K562 (cell line): ENCODE data around the gene SEC23IP. TPM values are rescaled to one million over a fixed set of nuclear protein-coding genes. Genes with fewer than 3 reads are reported as not detected.

ENCODE experiments used
- ATAC-seq: fragments of 200-7000 bp; cut with Tn5 transposase; 3 replicates; pipeline ENCODE4 v1.9.1; 2020; ENCODE audit warnings: moderate library complexity
- BruUV-seq: library from RNA; stranded (reverse); fragments of 400-500 nt; replicated peaks from 2 replicates; lab custom pipeline; 2021; lab: Mats Ljungman, UMichigan
- CTCF ChIA-PET: fragments of 300-600 bp; formaldehyde crosslinking; extraction: SDS; loops from one replicate; lab custom pipeline; 2021; ENCODE audit warnings: low intra/inter-chr PET ratio; lab: Yijun Ruan, JAX
- POLR2A ChIA-PET: fragments of 300-600, 350-650 bp; sonication (Branson Sonifier 250); formaldehyde crosslinking; extraction: SDS; loops from one replicate; lab custom pipeline; 2021; ENCODE audit warnings: antibody characterized with exemption, inconsistent platforms; lab: Yijun Ruan, JAX
- DNase-seq, 4 experiments: peaks; one replicate each; pipeline versions ENCODE4 v3.0.0 to v3.0.0-alpha.2; 2011 to 2018; ENCODE audit warnings: low spot score in 3 of 4, mixed read lengths in 3 of 4; ENCODE audit errors: extremely low read depth in 1 of 4
- FAIRE-seq: peaks from 2 replicates; lab custom pipeline; 2011; peaks lifted over from hg19 to GRCh38; lab: Jason Lieb, UNC
- H2AFZ ChIP-seq: 2 replicates; pipeline ENCODE4 v1.6.0; 2011; ENCODE audit warnings: low read depth, low read length, control low read depth, inconsistent platforms
- H3K27ac ChIP-seq: fragments of 200-600 bp; 3 replicates; pipeline ENCODE4 v1.8.0; 2011; ENCODE audit warnings: low read depth, mild to moderate bottlenecking, control low read depth, inconsistent platforms, low read length, moderate library complexity, mixed read lengths; ENCODE audit errors: extremely low read depth
- H3K27me3 ChIP-seq, 2 experiments: fragments of 300-600 bp in 1 of 2; 2 replicates in 1 of 2; 3 replicates in 1 of 2; pipeline versions ENCODE4 v1.6.0 to v1.8.0; 2011; ENCODE audit warnings: inconsistent platforms in 2 of 2, low read length in 2 of 2, mild to moderate bottlenecking in 1 of 2, mixed read lengths in 1 of 2, moderate library complexity in 1 of 2; ENCODE audit not compliant: control insufficient read depth in 2 of 2, insufficient read depth in 2 of 2
- H3K36me3 ChIP-seq: fragments of 300-600 bp; 3 replicates; pipeline ENCODE4 v1.8.0; 2011; ENCODE audit warnings: mild to moderate bottlenecking, low read length, inconsistent platforms; ENCODE audit not compliant: control insufficient read depth, insufficient read depth
- H3K4me1 ChIP-seq, 2 experiments: fragments of 200-600 bp in 1 of 2; replicated peaks in 1 of 2; 2 replicates in 1 of 2; 3 replicates in 1 of 2; pipeline versions ENCODE4 v1.5.1 to v1.8.0; 2011; ENCODE audit warnings: inconsistent platforms in 2 of 2, low read length in 2 of 2, mild to moderate bottlenecking in 1 of 2, mixed read lengths in 1 of 2, moderate library complexity in 1 of 2; ENCODE audit not compliant: control insufficient read depth in 2 of 2, insufficient read depth in 2 of 2
- H3K4me2 ChIP-seq: 2 replicates; pipeline ENCODE4 v1.6.1; 2011; ENCODE audit warnings: low read length, control low read depth, inconsistent platforms, mixed read lengths; ENCODE audit not compliant: insufficient read depth
- H3K4me3 ChIP-seq: fragments of 200-600 bp; sonication (generic), shearing (Covaris generic); 2 replicates; pipeline ENCODE4 v1.5.1; 2016; ENCODE audit warnings: control low read depth, inconsistent platforms
- H3K79me2 ChIP-seq: fragments of 200-600 bp; 3 replicates; pipeline ENCODE4 v1.8.0; 2011; ENCODE audit warnings: low read length, inconsistent platforms; ENCODE audit not compliant: control insufficient read depth, insufficient read depth
- H3K9ac ChIP-seq, 2 experiments: 2 replicates each; pipeline versions ENCODE4 v1.6.0 to v1.6.1; 2011; ENCODE audit warnings: low read depth in 2 of 2, low read length in 2 of 2, control low read depth in 1 of 2, inconsistent platforms in 1 of 2, mild to moderate bottlenecking in 1 of 2, mixed read lengths in 1 of 2; ENCODE audit not compliant: insufficient read depth in 1 of 2
- H3K9me1 ChIP-seq: one replicate; pipeline ENCODE4 v1.6.0; 2011; ENCODE audit warnings: inconsistent platforms, mild to moderate bottlenecking, low read length, moderate library complexity; ENCODE audit not compliant: control insufficient read depth, insufficient read depth
- H3K9me3 ChIP-seq: replicated peaks from 2 replicates; pipeline ENCODE4 v1.5.1; 2011; ENCODE audit warnings: low read depth, low read length, inconsistent platforms; ENCODE audit not compliant: control insufficient read depth, insufficient read depth
- H4K20me1 ChIP-seq: replicated peaks from 2 replicates; pipeline ENCODE4 v1.6.1; 2011; ENCODE audit warnings: low read length, inconsistent platforms, mixed read lengths; ENCODE audit not compliant: control insufficient read depth, insufficient read depth
- FOSL1 ChIP-seq: fragments of 200-800 bp; sonication (Bioruptor generic); conservative IDR thresholded peaks from 2 replicates; pipeline ENCODE4 v1.6.1; 2016; ENCODE audit warnings: missing genetic modification characterization, missing compliant biosample characterization
- GABPA ChIP-seq: fragments of 200-800 bp; sonication (Bioruptor generic); conservative IDR thresholded peaks from 2 replicates; pipeline ENCODE4 v1.6.1; 2016; ENCODE audit warnings: low read depth, missing genetic modification characterization, missing compliant biosample characterization
- PHF8 ChIP-seq: fragments of 200-600 bp; sonication (generic); IDR thresholded peaks from 2 replicates; pipeline ENCODE4 v1.6.1; 2012; ENCODE audit warnings: mixed run types, mild to moderate bottlenecking, inconsistent platforms, low read length, moderate library complexity, borderline replicate concordance
- POLR2G ChIP-seq: fragments of 200-400 bp; formaldehyde crosslinking; IDR thresholded peaks from 2 replicates; pipeline ENCODE4 v1.6.1; 2017; ENCODE audit warnings: low read depth, mild to moderate bottlenecking, antibody characterized with exemption, low read length, moderate library complexity
- POLR3G ChIP-seq: IDR thresholded peaks from 2 replicates; pipeline ENCODE4 v1.6.1; 2011; ENCODE audit not compliant: insufficient read length, insufficient replicate concordance; ENCODE audit errors: extremely low read depth
- RBBP5 ChIP-seq: fragments of 200-600 bp; sonication (generic); IDR thresholded peaks from 2 replicates; pipeline ENCODE4 v1.6.1; 2012; ENCODE audit warnings: borderline replicate concordance, mild to moderate bottlenecking, low read length, control low read depth, inconsistent platforms; ENCODE audit not compliant: insufficient read depth, poor library complexity, severe bottlenecking
- RCOR1 ChIP-seq, 2 experiments: IDR thresholded peaks; 2 replicates each; pipeline ENCODE4 v1.6.1; 2012; ENCODE audit warnings: low read depth in 2 of 2, low read length in 2 of 2, borderline replicate concordance in 1 of 2, improper control_type of control experiment in 1 of 2
- SNRNP70 ChIP-seq: fragments of 200-400 bp; formaldehyde crosslinking; optimal IDR thresholded peaks from 2 replicates; pipeline ENCODE3; 2017; ENCODE audit warnings: low read depth, low read length
- TBP ChIP-seq: optimal IDR thresholded peaks from 2 replicates; pipeline ENCODE3; 2011; ENCODE audit warnings: low read depth, low read length, improper control_type of control experiment
- TRIM24 ChIP-seq, 2 experiments: fragments of 450-650 bp; IDR thresholded peaks; 2 replicates each; pipeline ENCODE4 v1.6.1; 2016
- ZNF175 ChIP-seq: fragments of 200-800 bp; sonication (Bioruptor generic); IDR thresholded peaks from 2 replicates; pipeline ENCODE4 v1.6.1; 2016; ENCODE audit warnings: low read depth, mild to moderate bottlenecking, missing genetic modification characterization, missing compliant biosample characterization
- WGBS: fragments of 100-300 bp; shearing (Covaris generic); methylation state at CpG from one replicate; pipeline ENCODE4 v1.1.6; 2016; ENCODE audit warnings: low coverage, mixed read lengths; ENCODE audit not compliant: insufficient coverage; ENCODE audit errors: missing lambda C conversion rate; 5-methylcytosine and 5-hydroxymethylcytosine counted together
- in situ Hi-C: fragments of 300-500 bp; cut with MboI; formaldehyde crosslinking; loops from 4 replicates; pipeline ENCODE4 v1.15.0; 2018; ENCODE audit warnings: inconsistent platforms, mixed read lengths
- intact Hi-C: fragments of 100-400 bp; cut with micrococcal nuclease; formaldehyde crosslinking; loops from 2 replicates; pipeline ENCODE4 v1.14.2; 2022
- polyA plus RNA-seq, 8 experiments: library from polyadenylated mRNA; depleted of rRNA in 4 of 8; stranded (reverse) in 5 of 8; unstranded in 3 of 8; fragments of >200 nt; fragmentation: Nextera tagmentation in 2 of 8; fragmentation: Illumina TruSeq in 1 of 8; extraction: Ambion mirVana in 2 of 8; extraction: Trizol in 1 of 8; gene quantifications; 2 replicates each; pipeline versions ENCODE4 v1.2.1 to v1.2.3, GENCODE V29; 2011 to 2014; ENCODE audit warnings: inconsistent platforms in 1 of 8, missing spikeins in 1 of 8
- total RNA-seq, 7 experiments: library from RNA; depleted of rRNA in 6 of 7; stranded (reverse); fragments of >200 nt in 6 of 7; fragmentation: Illumina TruSeq in 2 of 7; extraction: Trizol in 2 of 7; gene quantifications; 2 replicates each; pipeline versions ENCODE4 v1.2.1 to v1.2.3, GENCODE V29; 2011 to 2021; ENCODE audit warnings: low replicate concordance in 1 of 7
- TF ChIP-seq, protein P1 (sequence below): sonication (generic); formaldehyde crosslinking; IDR thresholded peaks from 2 replicates; pipeline ENCODE4 v1.8.0; 2022; ENCODE audit warnings: mild to moderate bottlenecking, missing genetic modification reagents
- TF ChIP-seq, protein P2 (sequence below): fragments of 250-450 bp; sonication (Bioruptor Pico); IDR thresholded peaks from 2 replicates; pipeline ENCODE4 v1.4.0; 2020; ENCODE audit warnings: mild to moderate bottlenecking, moderate library complexity

Gene SEC23IP
- total and polyA plus RNA-seq, 9 of the 15 experiments (the other 6 are each of a cell fraction or from before 2014, with no cell fraction given): 15.8 to 38.4 (median 22.5) TPM

DNA sequence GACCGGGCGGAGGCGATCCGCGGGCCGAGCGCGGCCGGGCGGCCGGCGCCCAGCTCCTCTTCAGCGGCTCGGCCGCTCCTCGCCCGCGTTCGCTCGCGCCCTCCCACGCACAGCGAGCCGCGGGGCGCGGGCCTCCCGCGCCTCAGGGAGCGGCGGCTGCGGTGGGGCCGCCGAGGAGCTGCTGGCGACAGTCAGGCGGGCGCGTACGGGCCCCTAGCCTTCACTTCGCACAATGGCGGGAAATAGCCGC is 20.0 kb upstream of the SEC23IP start, which contains the start of gene MCMBP:
TSS of gene MCMBP (minus strand) at position 234 of the 250 bp plus-strand sequence. CDS start 259 bp downstream, outside the sequence.
- CTCF ChIA-PET: no interaction called here
- Histone ChIP-seq H3K27ac (peak within 1 kb of the TSS; percentile 64), H3K9me1 (no peaks in the 10 kb centered on the region), H3K36me3 (no peaks in the 10 kb centered on the region), H3K9me3 (no peaks in the 10 kb centered on the region), H3K79me2 (peaks cover 51% of the 10 kb centered on the region), H3K4me2 (peak within 1 kb of the TSS; percentile 79), H2AFZ (peak within 1 kb of the TSS; percentile 90), H3K9ac (peak within 1 kb of the TSS; percentile 65 to 94), H3K4me1 (peaks cover 10% of the 10 kb centered on the region in 2 experiments; a peak in 4 of 5 replicates), H3K4me3 (peak within 1 kb of the TSS; percentile 77), H4K20me1 (peaks cover 8% of the 10 kb centered on the region), H3K27me3 (no peaks in the 10 kb centered on the region)
- no peak for FAIRE-seq
- no TSS peak for BruUV-seq
- WGBS: 3% methylated on average over 15 of the region's 42 CpGs
- peak in 2 of 4 experiments; percentile 72 to 73 for DNase-seq
- POLR2A ChIA-PET: interaction anchor here (0.6 to 2.2 kb wide), 11 partner anchors 8 to 648 kb away, joined by 3 to 11 read pairs (median 5); partner anchors contain the start of gene SEC23IP
- in situ Hi-C loops (no loop called here), intact Hi-C loops (loop anchor here (2.0 kb wide), 1 partner anchor 20 kb away; the partner anchor contains the start of gene SEC23IP)
- no peak; the same call in 2 of the 3 replicates for ATAC-seq
- TF ChIP-seq PHF8: peak; percentile 65; the same call in 1 of the 2 replicates
- TF ChIP-seq, protein P1, sequence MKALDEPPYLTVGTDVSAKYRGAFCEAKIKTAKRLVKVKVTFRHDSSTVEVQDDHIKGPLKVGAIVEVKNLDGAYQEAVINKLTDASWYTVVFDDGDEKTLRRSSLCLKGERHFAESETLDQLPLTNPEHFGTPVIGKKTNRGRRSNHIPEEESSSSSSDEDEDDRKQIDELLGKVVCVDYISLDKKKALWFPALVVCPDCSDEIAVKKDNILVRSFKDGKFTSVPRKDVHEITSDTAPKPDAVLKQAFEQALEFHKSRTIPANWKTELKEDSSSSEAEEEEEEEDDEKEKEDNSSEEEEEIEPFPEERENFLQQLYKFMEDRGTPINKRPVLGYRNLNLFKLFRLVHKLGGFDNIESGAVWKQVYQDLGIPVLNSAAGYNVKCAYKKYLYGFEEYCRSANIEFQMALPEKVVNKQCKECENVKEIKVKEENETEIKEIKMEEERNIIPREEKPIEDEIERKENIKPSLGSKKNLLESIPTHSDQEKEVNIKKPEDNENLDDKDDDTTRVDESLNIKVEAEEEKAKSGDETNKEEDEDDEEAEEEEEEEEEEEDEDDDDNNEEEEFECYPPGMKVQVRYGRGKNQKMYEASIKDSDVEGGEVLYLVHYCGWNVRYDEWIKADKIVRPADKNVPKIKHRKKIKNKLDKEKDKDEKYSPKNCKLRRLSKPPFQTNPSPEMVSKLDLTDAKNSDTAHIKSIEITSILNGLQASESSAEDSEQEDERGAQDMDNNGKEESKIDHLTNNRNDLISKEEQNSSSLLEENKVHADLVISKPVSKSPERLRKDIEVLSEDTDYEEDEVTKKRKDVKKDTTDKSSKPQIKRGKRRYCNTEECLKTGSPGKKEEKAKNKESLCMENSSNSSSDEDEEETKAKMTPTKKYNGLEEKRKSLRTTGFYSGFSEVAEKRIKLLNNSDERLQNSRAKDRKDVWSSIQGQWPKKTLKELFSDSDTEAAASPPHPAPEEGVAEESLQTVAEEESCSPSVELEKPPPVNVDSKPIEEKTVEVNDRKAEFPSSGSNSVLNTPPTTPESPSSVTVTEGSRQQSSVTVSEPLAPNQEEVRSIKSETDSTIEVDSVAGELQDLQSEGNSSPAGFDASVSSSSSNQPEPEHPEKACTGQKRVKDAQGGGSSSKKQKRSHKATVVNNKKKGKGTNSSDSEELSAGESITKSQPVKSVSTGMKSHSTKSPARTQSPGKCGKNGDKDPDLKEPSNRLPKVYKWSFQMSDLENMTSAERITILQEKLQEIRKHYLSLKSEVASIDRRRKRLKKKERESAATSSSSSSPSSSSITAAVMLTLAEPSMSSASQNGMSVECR (CRISPR knock-in tag): peak; percentile 44; the same call in 1 of the 2 replicates
- no peak for TF ChIP-seq TRIM24 (IDR thresholded peaks at IDR 0.05)
- TF ChIP-seq POLR3G: no peak
- TF ChIP-seq FOSL1: 0 out of 2 replicates have a peak, but pooled peaks have one; percentile 20
- TF ChIP-seq RBBP5: peak; percentile 64
- TF ChIP-seq RCOR1 (IDR thresholded peaks at IDR 0.05; ENCODE audit: borderline replicate concordance in 1 of 2, low read depth in 2 of 2, low read length in 2 of 2): no peak
- peak; percentile 72 for TF ChIP-seq TBP
- peak; percentile 89 for TF ChIP-seq POLR2G
- no peak for TF ChIP-seq SNRNP70
- no peak for TF ChIP-seq ZNF175 (CRISPR knock-in tag)
- TF ChIP-seq, protein P2, sequence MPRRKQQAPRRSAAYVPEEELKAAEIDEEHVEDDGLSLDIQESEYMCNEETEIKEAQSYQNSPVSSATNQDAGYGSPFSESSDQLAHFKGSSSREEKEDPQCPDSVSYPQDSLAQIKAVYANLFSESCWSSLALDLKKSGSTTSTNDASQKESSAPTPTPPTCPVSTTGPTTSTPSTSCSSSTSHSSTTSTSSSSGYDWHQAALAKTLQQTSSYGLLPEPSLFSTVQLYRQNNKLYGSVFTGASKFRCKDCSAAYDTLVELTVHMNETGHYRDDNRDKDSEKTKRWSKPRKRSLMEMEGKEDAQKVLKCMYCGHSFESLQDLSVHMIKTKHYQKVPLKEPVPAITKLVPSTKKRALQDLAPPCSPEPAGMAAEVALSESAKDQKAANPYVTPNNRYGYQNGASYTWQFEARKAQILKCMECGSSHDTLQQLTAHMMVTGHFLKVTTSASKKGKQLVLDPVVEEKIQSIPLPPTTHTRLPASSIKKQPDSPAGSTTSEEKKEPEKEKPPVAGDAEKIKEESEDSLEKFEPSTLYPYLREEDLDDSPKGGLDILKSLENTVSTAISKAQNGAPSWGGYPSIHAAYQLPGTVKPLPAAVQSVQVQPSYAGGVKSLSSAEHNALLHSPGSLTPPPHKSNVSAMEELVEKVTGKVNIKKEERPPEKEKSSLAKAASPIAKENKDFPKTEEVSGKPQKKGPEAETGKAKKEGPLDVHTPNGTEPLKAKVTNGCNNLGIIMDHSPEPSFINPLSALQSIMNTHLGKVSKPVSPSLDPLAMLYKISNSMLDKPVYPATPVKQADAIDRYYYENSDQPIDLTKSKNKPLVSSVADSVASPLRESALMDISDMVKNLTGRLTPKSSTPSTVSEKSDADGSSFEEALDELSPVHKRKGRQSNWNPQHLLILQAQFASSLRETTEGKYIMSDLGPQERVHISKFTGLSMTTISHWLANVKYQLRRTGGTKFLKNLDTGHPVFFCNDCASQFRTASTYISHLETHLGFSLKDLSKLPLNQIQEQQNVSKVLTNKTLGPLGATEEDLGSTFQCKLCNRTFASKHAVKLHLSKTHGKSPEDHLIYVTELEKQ (CRISPR knock-in tag): no peak
- TF ChIP-seq GABPA: 0 out of 2 replicates have a peak, but pooled peaks have one; percentile 28
